COLO829 (cell line): ENCODE results near the gene SMAD9.

Experiments
- DNase-seq: peaks from one replicate; pipeline ENCODE4 v3.0.0; 2012; ENCODE audit warnings: low spot score

The SMAD9 gene

DNA sequence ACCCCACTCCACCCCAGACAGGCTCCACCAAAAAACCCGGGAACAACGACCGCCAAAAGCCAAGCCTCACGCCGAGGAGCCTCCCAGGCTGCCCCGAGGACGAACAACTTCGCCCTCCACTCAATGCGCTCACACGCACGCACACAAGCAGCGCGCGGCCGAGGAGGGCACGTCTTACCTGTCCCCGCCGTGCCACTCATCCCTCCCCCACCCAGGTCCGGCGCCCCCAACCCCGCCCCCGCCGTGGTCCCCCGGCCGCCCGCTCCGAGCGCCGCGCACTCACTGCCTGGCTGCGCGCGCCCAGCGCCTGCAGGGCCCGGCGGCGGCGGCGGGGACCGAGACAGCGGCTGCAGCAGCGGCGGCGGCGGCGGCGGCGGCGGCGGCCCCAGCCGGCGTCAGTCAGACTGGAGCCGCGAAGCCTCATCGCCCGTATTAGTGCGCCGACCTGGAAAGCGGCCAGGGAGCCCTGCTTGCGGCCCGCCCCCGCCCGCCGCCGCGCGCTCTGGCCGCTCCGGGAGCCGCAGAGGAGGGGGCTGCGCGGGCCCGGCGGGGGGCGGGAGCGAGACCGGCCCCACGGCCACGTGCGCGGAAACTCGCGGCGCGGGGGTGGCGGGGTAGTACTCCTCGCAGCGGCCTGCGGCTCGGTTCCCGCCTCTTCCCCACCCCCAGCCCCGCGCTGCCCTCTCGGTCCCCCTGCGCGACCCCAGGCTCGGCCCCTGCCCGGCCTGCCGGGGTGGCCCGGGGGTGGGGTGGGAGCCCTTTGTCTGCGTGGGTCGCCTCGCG lies at the start of gene SMAD9:
Gene SMAD9, minus strand, starts transcription at position 406 of the 783 bp plus-strand sequence. CDS start 40,549 bp downstream, outside the sequence.
- peak; percentile 51 for DNase-seq

DNA sequence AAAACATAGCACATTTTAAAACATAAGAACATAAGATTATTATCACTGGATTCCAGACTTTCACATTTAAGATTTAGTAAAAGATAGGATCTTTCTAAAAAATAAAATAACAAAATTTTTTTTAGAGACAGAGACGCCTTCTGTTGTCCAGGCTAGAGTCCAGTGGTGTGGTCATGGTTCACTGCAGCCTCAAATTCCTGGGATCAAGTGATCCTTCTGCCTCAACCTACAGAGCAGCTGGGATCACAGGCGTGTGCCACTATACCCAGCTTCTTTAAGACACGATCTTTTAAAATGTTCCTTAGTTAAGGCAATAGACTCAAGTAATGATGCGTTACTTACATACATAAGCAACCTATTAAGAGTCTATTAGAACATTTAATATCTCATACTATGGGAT lies 46.4 kb upstream of the SMAD9 start:
- no peak for DNase-seq

DNA sequence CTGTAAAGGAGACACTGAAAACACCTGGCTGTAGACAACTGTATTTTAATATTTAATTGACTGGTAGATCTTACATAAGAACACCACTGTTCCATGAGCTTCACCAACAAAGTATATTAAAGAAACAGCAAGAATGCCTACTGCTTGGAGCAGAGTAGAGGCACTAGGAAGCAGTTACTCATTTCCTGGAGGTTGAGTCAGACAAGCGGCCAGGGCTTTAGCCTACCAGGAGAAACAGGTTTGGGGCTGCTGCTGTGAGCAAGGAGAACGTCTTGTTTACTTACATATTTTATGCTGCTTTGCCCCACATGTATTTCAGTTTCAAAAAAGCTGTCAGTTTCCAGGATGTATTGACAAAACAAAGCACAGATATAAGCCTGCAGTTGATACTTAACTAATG lies 45.7 kb upstream of the SMAD9 start:
- no peak for DNase-seq

DNA sequence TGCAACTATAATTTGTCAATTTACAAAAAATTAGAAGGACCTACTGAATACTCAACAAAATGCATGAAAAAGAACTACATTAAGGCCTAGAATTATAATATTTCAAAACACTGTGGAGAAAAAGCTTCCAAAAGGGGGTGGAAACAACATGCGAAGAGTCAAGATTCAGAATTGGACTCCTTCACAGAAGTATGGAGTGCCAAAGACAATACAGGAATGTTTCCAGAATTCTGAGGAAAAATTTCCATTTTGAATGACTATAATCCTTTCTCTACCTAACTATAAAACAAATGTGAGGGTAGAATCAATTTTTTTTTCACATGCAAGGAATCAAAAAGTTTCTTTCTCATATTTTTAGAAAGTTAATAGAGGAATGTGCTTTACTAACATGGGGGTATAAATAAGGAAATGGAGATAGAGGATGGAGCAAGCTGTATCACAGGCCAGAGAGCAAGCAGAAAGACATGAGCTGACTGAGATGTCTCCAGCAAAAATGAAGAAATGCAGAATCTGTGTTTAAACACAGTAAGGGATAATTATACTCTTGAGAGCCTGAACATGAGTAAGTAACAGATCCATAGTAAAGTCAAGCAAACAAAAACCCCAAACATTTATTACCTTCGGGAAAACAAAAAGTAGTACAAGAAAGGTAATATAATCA lies 39.5 kb upstream of the SMAD9 start:
- no peak for DNase-seq

DNA sequence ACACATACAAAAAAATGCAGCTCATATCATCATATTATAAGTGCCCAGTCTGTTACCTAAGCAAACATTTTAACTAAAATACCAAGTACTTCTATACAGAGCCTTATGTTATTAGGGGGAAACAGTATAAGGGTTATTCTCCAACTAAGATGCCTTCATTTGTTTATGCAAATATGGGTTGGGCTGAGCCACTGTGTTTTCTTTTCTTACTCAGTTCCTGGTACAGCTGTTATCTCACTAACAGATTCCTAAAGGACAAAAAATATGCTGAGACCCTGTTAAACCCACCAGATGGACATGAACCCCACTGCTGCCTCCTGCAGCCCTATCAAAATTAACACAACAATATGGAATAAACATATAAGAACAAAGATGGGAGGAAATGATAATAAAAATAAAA lies 34.5 kb upstream of the SMAD9 start:
- DNase-seq = no peak

DNA sequence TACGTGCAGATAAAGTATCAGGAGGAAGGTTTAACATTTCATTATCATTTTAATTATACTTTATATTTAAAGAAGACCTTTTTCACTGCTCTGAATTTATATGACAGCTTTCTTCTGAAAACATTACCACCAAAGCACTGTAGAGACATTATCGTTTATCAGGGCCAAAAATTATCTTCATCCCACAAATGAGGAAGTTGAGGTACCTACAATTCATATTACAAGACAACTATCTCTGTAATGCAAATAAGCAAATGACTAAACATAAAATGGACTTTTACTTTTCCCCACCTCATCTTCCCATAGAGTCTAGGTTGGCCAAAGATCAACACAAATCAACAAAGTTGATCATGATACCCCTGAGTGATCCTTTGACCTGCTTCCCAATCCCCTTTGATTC lies 30.9 kb upstream of the SMAD9 start:
- no peak for DNase-seq

DNA sequence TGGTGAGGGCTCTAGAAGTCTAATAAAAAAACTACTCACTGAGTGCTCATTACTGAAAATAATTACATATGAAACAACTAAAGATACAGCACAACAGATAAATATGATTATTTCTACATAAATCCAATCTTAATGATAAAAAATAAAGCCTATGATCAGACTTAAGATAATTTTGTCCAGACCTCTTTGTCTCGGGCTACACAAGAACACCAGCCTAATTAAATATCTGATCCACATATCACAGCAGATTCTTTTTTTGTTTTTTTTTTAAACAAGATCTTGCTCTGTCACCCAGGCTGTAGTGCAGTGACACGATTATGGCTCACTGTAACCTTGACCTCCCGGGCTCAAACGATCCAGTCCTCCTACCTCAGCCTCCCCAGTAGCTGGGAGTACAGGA lies 30.3 kb upstream of the SMAD9 start:
- no peak for DNase-seq

DNA sequence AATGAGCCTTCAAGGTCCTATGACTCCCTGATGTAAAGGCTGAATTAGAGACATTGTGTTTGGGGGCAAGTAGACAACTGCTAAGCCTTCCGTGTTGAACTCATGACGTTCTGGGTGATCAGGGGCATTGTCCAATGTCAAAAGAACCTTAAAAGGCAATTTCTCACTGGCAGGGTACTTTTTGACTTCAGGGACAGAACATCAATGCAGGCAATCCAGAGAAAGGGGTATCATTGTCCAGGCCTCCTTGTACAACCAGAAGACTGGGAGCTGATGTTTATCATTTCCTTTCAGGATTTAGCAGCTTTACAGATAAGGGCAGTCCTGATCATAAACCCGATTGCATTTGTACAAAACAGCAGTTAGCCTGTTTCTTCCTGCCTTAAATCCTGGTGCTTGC lies 25.0 kb upstream of the SMAD9 start:
- peak; percentile 49 for DNase-seq

DNA sequence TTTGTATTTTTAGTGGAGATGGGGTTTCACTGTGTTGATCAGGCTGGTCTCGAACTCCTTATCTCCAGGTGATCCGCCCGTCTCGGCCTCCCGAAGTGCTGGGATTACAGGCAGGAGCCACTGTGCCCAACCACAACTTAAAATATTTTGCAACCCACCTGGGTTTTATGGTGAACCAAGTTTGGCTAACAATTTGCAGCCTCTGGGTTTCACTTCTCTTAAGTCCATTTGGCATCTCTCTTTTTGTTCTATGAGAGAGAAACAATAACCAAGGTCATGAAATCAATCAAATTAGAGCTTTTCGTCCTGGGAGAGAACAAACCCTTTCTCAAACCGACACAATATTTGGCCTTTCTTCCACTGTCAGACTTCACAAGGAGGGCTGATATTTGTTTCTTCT lies 5.6 kb upstream of the SMAD9 start:
- DNase-seq = no peak

DNA sequence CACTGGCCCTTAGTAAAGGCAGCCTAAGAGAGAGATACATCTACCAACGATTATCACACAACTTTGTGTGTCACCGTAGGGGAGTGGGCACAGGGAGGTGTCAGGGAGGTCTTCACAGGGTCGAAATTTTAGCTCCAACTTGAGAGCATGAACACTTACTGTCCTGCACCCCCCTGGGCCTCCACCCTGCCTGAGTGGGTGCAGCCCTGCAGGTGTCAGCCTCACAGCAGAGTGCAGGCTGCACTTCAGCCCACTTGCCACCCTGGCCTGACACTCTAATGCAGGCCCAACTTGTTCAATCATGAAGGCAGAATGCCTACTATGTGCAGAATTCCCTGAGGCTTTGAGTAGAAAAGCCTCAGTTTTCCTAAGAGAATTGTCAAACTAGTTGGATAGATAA lies 4.0 kb upstream of the SMAD9 start:
- no peak for DNase-seq

DNA sequence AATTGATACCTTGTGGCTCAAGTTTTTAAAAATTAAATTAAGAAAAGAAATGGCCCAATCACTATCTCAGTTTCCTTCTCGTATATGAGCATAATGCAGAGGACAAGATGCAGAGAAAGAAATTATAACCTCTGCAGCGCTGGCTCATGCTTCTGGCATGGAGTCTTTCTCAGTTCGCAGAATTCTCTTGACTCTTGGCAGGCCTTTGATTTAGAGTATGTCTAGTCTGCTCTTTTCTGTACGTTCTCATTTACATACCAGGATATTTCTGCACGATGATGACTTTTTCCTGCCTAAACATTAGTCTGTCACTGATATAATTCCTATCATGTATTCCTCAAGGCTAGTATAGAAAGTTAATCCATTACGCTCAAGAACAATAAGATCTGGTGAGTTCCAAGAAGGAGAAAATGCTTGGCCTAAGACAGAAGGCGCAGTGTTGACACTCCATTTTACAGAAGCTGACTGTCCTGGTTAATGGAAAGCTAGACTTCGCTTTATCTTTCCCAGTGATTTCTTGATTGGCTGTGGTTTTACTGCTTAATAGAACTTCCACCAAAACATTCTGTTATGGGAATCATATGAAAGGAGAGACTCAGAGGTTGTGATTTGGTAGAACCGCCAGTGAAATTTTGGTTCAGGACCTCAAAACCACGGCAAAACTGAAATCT lies 1.7 kb upstream of the SMAD9 start:
- no peak for DNase-seq

DNA sequence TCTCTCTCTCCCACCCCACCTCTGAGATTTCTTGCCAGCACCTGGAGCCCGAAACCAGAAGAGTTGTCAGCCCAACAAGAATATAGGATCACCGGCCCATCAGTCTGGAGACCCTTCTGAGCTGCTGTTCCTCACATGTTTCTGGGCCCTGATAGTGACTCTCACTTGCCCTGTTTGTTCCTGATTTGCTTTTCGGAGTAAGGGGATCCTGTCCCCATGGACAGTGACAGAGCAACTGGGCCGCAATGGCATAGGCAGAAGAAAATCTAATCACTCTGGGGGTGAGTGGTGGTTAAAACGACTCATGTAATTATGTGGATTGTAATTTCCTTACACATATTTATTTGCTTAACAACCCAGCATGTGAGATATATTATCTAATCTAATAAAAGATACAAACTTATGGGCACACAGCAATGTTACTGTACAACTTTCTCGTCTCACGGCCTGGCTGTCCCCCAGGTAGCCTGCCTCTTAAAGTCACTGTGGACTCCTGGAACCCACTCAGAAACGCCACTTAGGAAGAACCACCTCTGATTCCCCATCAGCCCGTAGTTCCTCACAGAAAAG lies 663 bp upstream of the SMAD9 start:
- DNase-seq = no peak

DNA sequence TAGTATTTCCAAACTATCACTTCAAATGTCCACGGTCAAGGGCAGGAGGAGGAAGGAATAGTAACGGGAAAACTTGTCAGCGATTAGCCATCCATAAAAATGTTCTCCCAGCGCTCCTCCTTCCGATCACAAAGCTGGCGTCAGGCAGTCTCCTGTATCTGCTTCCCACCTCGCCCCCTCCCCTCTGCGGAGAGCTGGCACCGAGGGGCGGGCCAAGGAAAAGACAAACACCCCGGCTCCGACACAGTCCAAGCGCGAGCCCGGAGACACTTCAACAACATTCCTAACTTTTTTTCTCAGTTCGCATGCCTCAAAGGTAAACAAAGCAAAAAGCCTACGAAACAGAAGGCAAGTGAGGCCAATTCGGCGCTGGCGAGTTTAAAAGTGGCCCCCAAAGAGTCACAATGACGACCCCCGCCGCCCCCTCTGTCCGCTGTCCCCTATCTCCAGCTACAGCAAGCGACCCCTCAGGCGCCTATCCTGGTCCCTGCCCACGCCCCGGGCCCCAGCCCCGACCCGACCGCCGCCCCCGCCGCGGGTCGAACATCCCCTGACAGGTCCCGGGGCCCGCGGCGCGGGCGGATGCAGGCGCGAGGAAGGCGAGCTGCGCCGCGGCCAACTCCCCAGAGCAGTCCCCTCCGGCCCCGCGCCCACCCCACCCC lies 736 bp downstream of the SMAD9 start:
- DNase-seq = no peak

DNA sequence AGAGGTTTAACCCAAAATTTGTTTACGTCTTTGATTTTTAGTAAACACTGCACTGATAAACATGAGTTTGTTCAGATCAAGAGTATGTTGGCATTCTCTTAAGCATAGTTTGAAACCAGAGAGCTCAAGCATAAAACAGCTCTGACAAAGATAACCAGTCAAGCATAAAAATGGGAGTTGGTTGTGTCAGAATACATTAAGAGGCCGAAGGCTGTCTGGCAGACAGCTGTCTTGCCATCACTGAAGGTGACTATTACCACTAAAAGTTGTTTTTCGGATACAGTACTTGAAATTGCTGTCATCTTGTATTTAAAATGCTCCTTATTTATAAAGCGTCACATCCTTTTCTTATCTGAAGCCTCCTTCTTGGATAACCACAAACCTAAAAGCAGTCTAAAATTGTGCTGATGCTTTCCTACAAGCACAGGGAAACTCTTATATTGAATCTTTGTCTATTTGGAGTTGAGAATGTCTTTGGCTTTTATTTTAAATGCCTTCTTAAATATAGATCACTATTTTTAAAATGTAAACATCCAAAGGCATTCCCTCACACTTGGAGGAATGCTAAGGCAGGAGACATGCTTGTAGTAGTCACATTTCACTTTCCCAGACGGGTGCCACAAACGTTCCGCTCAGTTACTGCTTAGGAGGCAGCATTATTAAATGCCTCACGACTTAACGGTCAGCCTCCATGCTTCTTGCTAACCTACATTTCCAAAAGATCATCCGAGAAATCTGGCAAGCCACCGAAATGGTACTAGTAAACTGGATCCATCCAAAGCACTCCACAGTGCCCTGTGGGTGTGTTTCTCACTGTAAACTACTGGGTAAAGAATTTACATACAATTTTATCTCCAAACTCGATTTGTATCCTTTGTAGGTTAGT lies 1.5 kb downstream of the SMAD9 start:
- DNase-seq = no peak

DNA sequence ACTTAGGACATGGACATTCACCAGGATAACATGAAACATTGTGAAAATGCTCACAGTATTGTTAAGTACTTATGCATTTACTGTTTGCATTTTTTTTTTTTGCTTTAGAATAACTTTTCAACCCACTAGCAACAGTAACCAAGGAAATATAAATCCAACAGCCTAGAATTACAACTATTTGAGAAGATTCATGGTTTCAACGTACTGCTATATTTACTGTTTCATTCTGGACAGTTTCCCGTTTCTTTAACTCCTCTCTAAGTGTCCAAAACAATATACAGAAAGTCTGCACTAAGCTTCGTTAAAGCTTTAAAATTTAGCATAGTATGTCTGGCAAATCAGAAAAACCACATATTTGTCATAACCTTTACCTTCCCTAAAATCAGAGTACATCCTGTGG lies 2.7 kb downstream of the SMAD9 start:
- no peak for DNase-seq

DNA sequence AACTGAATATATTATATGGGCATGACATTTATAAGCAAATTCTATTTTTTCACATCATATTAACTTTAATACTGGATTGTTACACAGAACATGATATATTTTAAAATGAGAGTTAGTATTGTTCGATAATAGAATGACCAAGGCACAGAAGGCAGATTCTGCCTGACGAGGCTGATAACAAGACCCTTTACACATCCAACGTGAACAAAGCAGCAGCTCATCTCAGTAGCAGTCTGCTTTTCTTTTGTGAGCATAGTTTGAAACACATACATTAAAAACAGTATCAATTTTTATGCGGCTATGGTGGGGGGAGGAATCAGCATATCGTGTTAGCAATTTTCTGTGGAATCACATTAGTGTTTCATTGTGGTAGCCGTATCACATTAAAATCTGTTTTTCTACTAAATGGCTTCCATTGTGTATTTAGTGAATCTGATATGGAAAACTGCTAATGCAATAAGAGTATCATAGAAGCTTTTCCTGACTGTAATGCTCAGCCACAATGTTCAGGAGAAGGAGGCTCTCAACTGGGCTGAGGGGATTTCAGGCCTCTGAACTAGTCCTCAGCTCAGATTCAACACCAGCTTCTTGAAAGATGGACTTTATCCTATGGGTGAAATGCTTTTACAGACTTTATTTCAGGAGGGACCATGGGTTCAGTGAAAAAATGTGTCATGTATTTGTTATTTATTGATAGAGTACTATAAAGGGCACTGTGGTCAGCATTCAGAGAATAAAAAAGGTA lies 4.0 kb downstream of the SMAD9 start:
- DNase-seq = no peak

DNA sequence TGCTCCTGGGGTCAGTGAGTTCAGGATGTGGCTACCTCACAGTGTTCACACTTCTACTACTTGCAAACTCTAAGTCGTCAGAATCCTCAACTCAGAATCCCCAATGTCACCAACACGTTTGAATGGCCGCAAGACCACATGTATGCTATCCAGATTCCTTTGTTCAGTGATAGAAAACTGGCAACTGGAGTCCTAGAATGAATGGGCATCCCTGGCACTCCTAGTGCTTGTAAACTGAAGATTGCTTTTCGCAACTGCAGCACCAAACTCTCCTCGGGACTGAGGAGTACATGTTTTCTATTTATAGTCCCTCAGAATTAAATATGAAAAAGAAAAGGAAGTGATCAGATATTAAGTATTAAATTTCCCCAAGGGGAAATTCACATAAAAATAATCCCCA lies 4.9 kb downstream of the SMAD9 start:
- no peak for DNase-seq

DNA sequence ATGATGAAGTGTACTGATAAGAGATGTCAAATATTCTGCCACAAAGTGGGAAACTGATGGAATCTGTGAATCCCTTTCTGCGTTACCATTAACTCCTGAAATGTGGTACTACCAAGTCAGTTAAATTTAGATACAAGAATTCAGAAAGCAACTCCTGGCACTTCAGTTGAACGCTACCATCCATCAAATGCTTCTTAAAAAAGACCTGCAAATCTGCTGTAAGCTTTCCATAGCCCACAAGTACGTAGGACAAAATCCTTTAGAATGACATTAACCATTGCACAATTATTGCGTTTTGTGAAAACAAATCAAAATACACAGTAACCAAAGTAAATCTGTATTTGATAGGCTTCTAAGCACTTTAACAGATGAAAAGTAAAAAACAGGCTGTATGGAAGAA lies 5.4 kb downstream of the SMAD9 start:
- no peak for DNase-seq

DNA sequence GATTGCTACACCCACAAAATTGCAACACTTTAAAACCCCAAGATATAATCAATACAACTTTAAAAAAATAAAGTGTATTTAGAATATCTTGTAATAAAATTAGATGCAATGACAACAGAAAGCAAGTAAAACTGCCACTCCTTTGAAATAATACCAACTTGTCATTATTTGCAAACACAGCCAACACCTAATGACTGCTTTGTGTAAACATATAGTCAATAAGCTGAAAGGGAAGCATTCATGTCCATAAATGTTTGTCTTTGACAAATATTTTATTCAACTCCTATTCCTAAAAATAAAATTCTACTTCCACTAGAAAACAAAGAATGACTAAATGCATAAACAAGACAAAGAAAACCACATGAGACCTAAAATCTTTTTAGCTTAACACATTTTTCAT lies 6.6 kb downstream of the SMAD9 start:
- no peak for DNase-seq

DNA sequence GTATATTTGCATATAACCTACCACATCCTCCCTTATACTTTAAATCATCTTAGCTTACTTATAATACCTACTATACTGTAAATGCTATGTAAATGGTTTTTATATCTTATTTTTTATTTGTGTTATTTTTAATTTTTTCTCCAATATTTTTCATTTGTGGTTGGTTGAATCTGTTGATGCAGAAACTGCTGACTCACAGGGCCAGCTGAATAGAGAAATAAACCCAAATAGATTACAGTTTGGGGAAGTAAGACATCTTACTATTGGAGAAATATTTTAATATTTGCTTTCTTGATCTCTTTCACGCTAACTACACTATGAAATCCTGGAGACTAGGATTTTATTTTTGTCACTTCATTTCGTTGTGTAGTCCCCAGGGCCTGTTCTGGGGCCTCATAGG lies 7.1 kb downstream of the SMAD9 start:
- no peak for DNase-seq

DNA sequence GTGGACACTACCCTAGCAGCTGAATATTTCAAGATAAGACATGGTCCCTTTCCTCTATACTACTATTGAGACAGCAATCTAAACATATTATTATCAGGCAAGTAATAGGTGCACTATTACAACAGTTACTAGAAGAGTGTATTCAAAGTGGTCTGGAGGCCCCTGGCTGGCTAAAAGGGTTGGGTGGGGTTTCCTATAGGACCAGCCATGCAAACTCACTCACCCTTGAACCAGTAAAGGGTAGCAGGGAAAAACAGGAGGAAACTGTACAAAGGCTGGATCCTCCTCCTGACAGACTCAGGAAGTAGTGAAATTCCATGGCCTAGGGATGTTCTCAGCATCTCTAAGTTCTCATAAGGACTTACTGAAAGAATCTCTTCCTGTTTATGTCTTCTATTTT lies 7.7 kb downstream of the SMAD9 start:
- DNase-seq = no peak
